AG09309 (cell line): ENCODE measurements around the gene RELL1.

ENCODE experiments used
- DNase-seq: peaks from one replicate; pipeline ENCODE4 v3.0.0-alpha.2; 2010; ENCODE audit warnings: low read depth
- H3K4me3 ChIP-seq: 2 replicates; pipeline ENCODE4 v1.5.1; 2011; ENCODE audit warnings: mild to moderate bottlenecking, low read depth, low read length, moderate library complexity; ENCODE audit not compliant: control insufficient read depth
- CTCF ChIP-seq: IDR thresholded peaks from 2 replicates; pipeline ENCODE4 v1.5.1; 2011; ENCODE audit warnings: mild to moderate bottlenecking, low read depth, low read length, inconsistent platforms; ENCODE audit not compliant: insufficient read depth, control insufficient read depth; ENCODE audit errors: missing control alignments

RELL1 gene

GRCh38 chr4:37685823-37686372 is 278 bp downstream of the RELL1 start:
- H3K4me3 ChIP-seq = peak overlapping the region; percentile 74
- TF ChIP-seq CTCF = no peak
- no peak for DNase-seq

- peak; percentile 47 for DNase-seq
- peak overlapping the region; percentile 74 for H3K4me3 ChIP-seq
- no peak for TF ChIP-seq CTCF
Observed at GRCh38 chr4:37685161-37685822, 884 bp downstream of the RELL1 start.

- no peak for TF ChIP-seq CTCF
- DNase-seq = no peak
- no peak overlapping the region for H3K4me3 ChIP-seq
Observed at GRCh38 chr4:37684154-37684553, 2.0 kb downstream of the RELL1 start.

GRCh38 chr4:37682701-37683401 is 3.3 kb downstream of the RELL1 start:
- DNase-seq = no peak
- H3K4me3 ChIP-seq = no peak overlapping the region
- no peak for TF ChIP-seq CTCF

GRCh38 chr4:37680089-37680488 is 6.1 kb downstream of the RELL1 start:
- TF ChIP-seq CTCF = no peak
- no peak for DNase-seq
- H3K4me3 ChIP-seq = no peak overlapping the region

GRCh38 chr4:37679301-37679700 is 6.9 kb downstream of the RELL1 start:
- TF ChIP-seq CTCF = no peak
- no peak overlapping the region for H3K4me3 ChIP-seq
- DNase-seq = no peak
